ENCODE data around the gene VPS26B. TPM values are rescaled to one million over a fixed set of nuclear protein-coding genes. Genes with fewer than 3 reads are reported as not detected.

Gene VPS26B
- total RNA-seq, 1 experiment from 2014 or later, result 11.5 TPM

GRCh38 chr11:134229126-134229790 lies 4.8 kb downstream of the VPS26B start:
- in situ Hi-C loops (cut with HindIII; ENCODE audit: low pct_unique_long_range_greater_than_20kb, low sequenced_read_pairs), result no loop called here
- DNase-seq (ENCODE audit: low read depth), result no peak

GRCh38 chr11:134230339-134230738 lies 5.9 kb downstream of the VPS26B start:
- in situ Hi-C loops (cut with HindIII; ENCODE audit: low pct_unique_long_range_greater_than_20kb, low sequenced_read_pairs), result no loop called here
- no peak for DNase-seq (ENCODE audit: low read depth)

GRCh38 chr11:134231958-134232659 lies 7.6 kb downstream of the VPS26B start:
- in situ Hi-C loops (cut with HindIII; ENCODE audit: low pct_unique_long_range_greater_than_20kb, low sequenced_read_pairs), result no loop called here
- DNase-seq (ENCODE audit: low read depth), result no peak

- in situ Hi-C loops (cut with HindIII; ENCODE audit: low pct_unique_long_range_greater_than_20kb, low sequenced_read_pairs), result no loop called here
- DNase-seq (ENCODE audit: low read depth), result no peak
Observed at GRCh38 chr11:134233729-134234179, 9.3 kb downstream of the VPS26B start.

GRCh38 chr11:134235399-134235798 lies 10.9 kb downstream of the VPS26B start:
- in situ Hi-C loops (cut with HindIII; ENCODE audit: low pct_unique_long_range_greater_than_20kb, low sequenced_read_pairs), result no loop called here
- no peak for DNase-seq (ENCODE audit: low read depth)

- in situ Hi-C loops (cut with HindIII; ENCODE audit: low pct_unique_long_range_greater_than_20kb, low sequenced_read_pairs), result no loop called here
- no peak for DNase-seq (ENCODE audit: low read depth)
Observed at GRCh38 chr11:134236834-134237556, 12.5 kb downstream of the VPS26B start.

GRCh38 chr11:134237557-134237922 lies 13.1 kb downstream of the VPS26B start:
- no peak for DNase-seq (ENCODE audit: low read depth)
- in situ Hi-C loops (cut with HindIII; ENCODE audit: low pct_unique_long_range_greater_than_20kb, low sequenced_read_pairs), result no loop called here

- no peak for DNase-seq (ENCODE audit: low read depth)
- in situ Hi-C loops (cut with HindIII; ENCODE audit: low pct_unique_long_range_greater_than_20kb, low sequenced_read_pairs), result no loop called here
Observed at GRCh38 chr11:134238956-134239355, 14.5 kb downstream of the VPS26B start.

- in situ Hi-C loops (cut with HindIII; ENCODE audit: low pct_unique_long_range_greater_than_20kb, low sequenced_read_pairs), result no loop called here
- DNase-seq (ENCODE audit: low read depth), result no peak
Observed at GRCh38 chr11:134240592-134240991, 16.1 kb downstream of the VPS26B start.

GRCh38 chr11:134242376-134242775 lies 17.9 kb downstream of the VPS26B start:
- no peak for DNase-seq (ENCODE audit: low read depth)
- in situ Hi-C loops (cut with HindIII; ENCODE audit: low pct_unique_long_range_greater_than_20kb, low sequenced_read_pairs), result no loop called here

- in situ Hi-C loops (cut with HindIII; ENCODE audit: low pct_unique_long_range_greater_than_20kb, low sequenced_read_pairs), result no loop called here
- DNase-seq (ENCODE audit: low read depth), result no peak
Observed at GRCh38 chr11:134243913-134244312, 19.4 kb downstream of the VPS26B start.

- no peak for DNase-seq (ENCODE audit: low read depth)
- in situ Hi-C loops (cut with HindIII; ENCODE audit: low pct_unique_long_range_greater_than_20kb, low sequenced_read_pairs), result no loop called here
Observed at GRCh38 chr11:134244593-134244992, 20.1 kb downstream of the VPS26B start.

- in situ Hi-C loops (cut with HindIII; ENCODE audit: low pct_unique_long_range_greater_than_20kb, low sequenced_read_pairs), result no loop called here
- DNase-seq (ENCODE audit: low read depth), result no peak
Observed at GRCh38 chr11:134245434-134245833, 21.0 kb downstream of the VPS26B start.

- no peak for DNase-seq (ENCODE audit: low read depth)
- in situ Hi-C loops (cut with HindIII; ENCODE audit: low pct_unique_long_range_greater_than_20kb, low sequenced_read_pairs), result no loop called here
Observed at GRCh38 chr11:134246100-134246499, 21.6 kb downstream of the VPS26B start.

GRCh38 chr11:134246678-134247077 lies 22.2 kb downstream of the VPS26B start:
- in situ Hi-C loops (cut with HindIII; ENCODE audit: low pct_unique_long_range_greater_than_20kb, low sequenced_read_pairs), result no loop called here
- no peak for DNase-seq (ENCODE audit: low read depth)

- in situ Hi-C loops (cut with HindIII; ENCODE audit: low pct_unique_long_range_greater_than_20kb, low sequenced_read_pairs), result no loop called here
- no peak for DNase-seq (ENCODE audit: low read depth)
Observed at GRCh38 chr11:134248910-134249480, 24.5 kb downstream of the VPS26B start.

GRCh38 chr11:134250246-134250645 lies 25.8 kb downstream of the VPS26B start:
- no peak for DNase-seq (ENCODE audit: low read depth)
- in situ Hi-C loops (cut with HindIII; ENCODE audit: low pct_unique_long_range_greater_than_20kb, low sequenced_read_pairs), result no loop called here

- in situ Hi-C loops (cut with HindIII; ENCODE audit: low pct_unique_long_range_greater_than_20kb, low sequenced_read_pairs), result no loop called here
- no peak for DNase-seq (ENCODE audit: low read depth)
Observed at GRCh38 chr11:134250675-134251074, 26.2 kb downstream of the VPS26B start.
